Measurements from ENCODE around the gene INTS1.

INTS1 gene

GRCh38 chr7:1510780-1511154 is 6.6 kb upstream of the INTS1 start:
- no peak for TF ChIP-seq CTCF (IDR thresholded peaks at IDR 0.05; ENCODE audit: borderline replicate concordance, insufficient read depth, low read depth, low read length)
- no peak overlapping the region for H3K4me3 ChIP-seq (ENCODE audit: low read depth, low read length)

GRCh38 chr7:1509226-1509625 is 5.0 kb upstream of the INTS1 start:
- no peak for TF ChIP-seq CTCF (IDR thresholded peaks at IDR 0.05; ENCODE audit: borderline replicate concordance, insufficient read depth, low read depth, low read length)
- H3K4me3 ChIP-seq (ENCODE audit: low read depth, low read length): no peak overlapping the region

- H3K4me3 ChIP-seq (ENCODE audit: low read depth, low read length): no peak overlapping the region
Observed at GRCh38 chr7:1508277-1508758, 4.1 kb upstream of the INTS1 start.

GRCh38 chr7:1505731-1506550 is 1.8 kb upstream of the INTS1 start:
- no peak for TF ChIP-seq CTCF (IDR thresholded peaks at IDR 0.05; ENCODE audit: borderline replicate concordance, insufficient read depth, low read depth, low read length)
- peak overlapping the region; percentile 41 for H3K4me3 ChIP-seq (ENCODE audit: low read depth, low read length)

More at GRCh38 chr7:1508277-1508758, 4.1 kb upstream of the INTS1 start:
- TF ChIP-seq CTCF (IDR thresholded peaks at IDR 0.05; ENCODE audit: borderline replicate concordance, insufficient read depth, low read depth, low read length): no peak

GRCh38 chr7:1503390-1503789 is 799 bp downstream of the INTS1 start:
- TF ChIP-seq CTCF (IDR thresholded peaks at IDR 0.05; ENCODE audit: borderline replicate concordance, insufficient read depth, low read depth, low read length): no peak
- H3K4me3 ChIP-seq (ENCODE audit: low read depth, low read length): peak overlapping the region; percentile 98

- TF ChIP-seq CTCF (IDR thresholded peaks at IDR 0.05; ENCODE audit: borderline replicate concordance, insufficient read depth, low read depth, low read length): no peak
- H3K4me3 ChIP-seq (ENCODE audit: low read depth, low read length): no peak overlapping the region
Observed at GRCh38 chr7:1502845-1503244, 1.3 kb downstream of the INTS1 start.
